ENCODE data around the gene PRXL2C. TPM values are rescaled to one million over a fixed set of nuclear protein-coding genes. Genes with fewer than 3 reads are reported as not detected.
A peak's percentile ranks its signal among the peaks of the same experiment; 100 is the strongest.

Gene PRXL2C
- 3.6 and 4.6 TPM in 2 replicates for total RNA-seq (2011; cell fraction: chromatin; rRNA removed; ENCODE audit: low replicate concordance)
- 3.3 and 4.3 TPM in 2 replicates for total RNA-seq (2011; cell fraction: nucleolus; rRNA removed)
- total RNA-seq (2011; cell fraction: nucleoplasm; rRNA removed): 4.8 and 7.6 TPM in 2 replicates
- total RNA-seq (2014; rRNA removed) (10.6 and 12.0 TPM in 2 replicates), total RNA-seq (2014; rRNA removed; fragmentation: Illumina TruSeq; extraction: Trizol) (14.6 and 14.7 TPM in 2 replicates), total RNA-seq (2015; rRNA removed; fragmentation: Illumina TruSeq; extraction: Trizol) (14.1 and 15.3 TPM in 2 replicates), total RNA-seq (2021) (13.4 and 15.2 TPM in 2 replicates), polyA plus RNA-seq (2011; rRNA removed) (9.9 and 13.6 TPM in 2 replicates), polyA plus RNA-seq (2014; fragmentation: Illumina TruSeq; extraction: Trizol) (9.0 and 9.3 TPM in 2 replicates), polyA plus RNA-seq (2014; fragmentation: Nextera tagmentation; extraction: Ambion mirVana) (1 to 10 TPM; 3.6 to 3.7 TPM), polyA plus RNA-seq (2014; rRNA removed) (8.1 and 8.9 TPM in 2 replicates), polyA minus RNA-seq (2011; rRNA and poly(A)+ RNA removed) (6.2 and 7.3 TPM in 2 replicates), Bru-seq, nascent RNA (percentile 67 among the genes with signal in this experiment), BruChase-seq, experiment 1, labeled RNA remaining after a 2-hour chase (percentile 64 among the genes with signal in this experiment), BruChase-seq, experiment 2, labeled RNA remaining after a 6-hour chase (percentile 67 among the genes with signal in this experiment)
- 4.1 and 5.5 TPM in 2 replicates for polyA plus RNA-seq (2011; cell fraction: cytosol; rRNA removed)
- polyA plus RNA-seq (2011; cell fraction: nucleus; rRNA removed): 2.7 and 3.9 TPM in 2 replicates
- polyA plus RNA-seq (2012): 5.9 and 8.8 TPM in 2 replicates
- 5.8 and 5.9 TPM in 2 replicates for polyA minus RNA-seq (2011; cell fraction: cytosol; rRNA and poly(A)+ RNA removed)
- polyA minus RNA-seq (2011; cell fraction: nucleus; rRNA and poly(A)+ RNA removed): 3.3 and 3.5 TPM in 2 replicates
- long read RNA-seq, experiment 1, transcript PRXL2C-201 (6 exons, 2,863 nt): major isoform, 25 of 58 reads
- long read RNA-seq, experiment 1, partial matches to known transcripts: 9 of 58 reads
- long read RNA-seq, experiment 1, other reads (novel, unspliced or antisense): 24 of 58 reads
- long read RNA-seq, experiment 2, transcript PRXL2C-201 (6 exons, 2,863 nt): major isoform, 9 of 27 reads
- long read RNA-seq, experiment 2, partial matches to known transcripts: 7 of 27 reads
- long read RNA-seq, experiment 2, other reads (novel, unspliced or antisense): 11 of 27 reads
- long read RNA-seq, experiment 3, transcript PRXL2C-201 (6 exons, 2,863 nt): major isoform, 16 of 32 reads
- long read RNA-seq, experiment 3, partial matches to known transcripts: 2 of 32 reads
- long read RNA-seq, experiment 3, other reads (novel, unspliced or antisense): 14 of 32 reads

GRCh38 chr9:96655198-96655851 lies at the start of gene PRXL2C:
PRXL2C (minus strand) TSS chr9:96655317; CDS start chr9:96655281, 36 bp downstream.
- ATAC-seq: peak; percentile 90
- ChIA-PET CTCF (ENCODE audit: low intra/inter-chr PET ratio) (no interaction called here), POLR2A (interaction anchor here (0.6 to 1.6 kb wide), 7 partner anchors 12 to 239 kb away, joined by 3 to 5 read pairs (median 4); no protein-coding TSS in a partner anchor)
- Histone ChIP-seq H3K36me3 (ENCODE audit: control insufficient read depth, insufficient read depth, low read length) (peaks cover 18% of the 10 kb centered on the region; the same call in 2 of the 3 replicates), H4K20me1 (replicated peaks; ENCODE audit: control insufficient read depth, insufficient read depth, low read length) (no peaks in the 10 kb centered on the region), H3K27ac (ENCODE audit: extremely low read depth, low read depth, low read length) (peak within 1 kb of the TSS; percentile 76), H3K4me3 (peak within 1 kb of the TSS; percentile 70), H3K79me2 (ENCODE audit: control insufficient read depth, insufficient read depth, low read length) (no peaks in the 10 kb centered on the region; the same call in 2 of the 3 replicates), H3K9me3 (replicated peaks; ENCODE audit: control insufficient read depth, insufficient read depth, low read depth, low read length) (no peaks in the 10 kb centered on the region), H3K4me1 (replicated peaks in 1 of 2; ENCODE audit: control insufficient read depth in 2 of 2, insufficient read depth in 2 of 2, low read length in 2 of 2) (peaks cover 5 to 12% of the 10 kb centered on the region in 2 experiments; a peak in 4 of 5 replicates), H3K9ac (ENCODE audit: insufficient read depth in 1 of 2, low read depth in 2 of 2, low read length in 2 of 2) (peak within 1 kb of the TSS; percentile 80 to 95), H3K27me3 (ENCODE audit: control insufficient read depth in 2 of 2, insufficient read depth in 2 of 2, low read length in 2 of 2) (no peaks in the 10 kb centered on the region; a peak in 1 of 5 replicates), H2AFZ (ENCODE audit: low read depth, low read length) (peak within 1 kb of the TSS; percentile 95), H3K4me2 (ENCODE audit: insufficient read depth, low read length) (peak within 1 kb of the TSS; percentile 91), H3K9me1 (ENCODE audit: control insufficient read depth, insufficient read depth, low read length) (no peaks in the 10 kb centered on the region)
- in situ Hi-C loops (cut with MboI) (loop anchor here (25.0 kb wide), 1 partner anchor 218 kb away; no protein-coding TSS in a partner anchor), intact Hi-C loops (cut with micrococcal nuclease) (loop anchor here (10.0 kb wide), 1 partner anchor 61 kb away; no protein-coding TSS in a partner anchor)
- FAIRE-seq: no peak
- DNase-seq (ENCODE audit: extremely low read depth in 1 of 4, low spot score in 3 of 4): peak; percentile 84 to 87 (median 86)
- 1% methylated on average over 26 of the region's 57 CpGs for WGBS (ENCODE audit: insufficient coverage, low coverage, missing lambda C conversion rate)
- no TSS peak for BruUV-seq (replicated peaks)
- no peak for TF ChIP-seq DMBX1 (CRISPR knock-in tag; IDR thresholded peaks at IDR 0.05; ENCODE audit: borderline replicate concordance)
- peak; percentile 59 for TF ChIP-seq SMARCE1 (IDR thresholded peaks at IDR 0.05)
- no peak for TF ChIP-seq TFAP4 (CRISPR knock-in tag; IDR thresholded peaks at IDR 0.05; ENCODE audit: borderline replicate concordance)
- TF ChIP-seq CHD2 (IDR thresholded peaks at IDR 0.05; ENCODE audit: low read depth, low read length): no peak
- no peak for TF ChIP-seq SOX6 (IDR thresholded peaks at IDR 0.05)
- TF ChIP-seq BACH1 (tag; IDR thresholded peaks at IDR 0.05): no peak
- no peak; the same call in 1 of the 2 replicates for TF ChIP-seq SAFB (IDR thresholded peaks at IDR 0.05; ENCODE audit: borderline replicate concordance, low read depth, low read length)
- no peak for TF ChIP-seq CEBPG (CRISPR knock-in tag; IDR thresholded peaks at IDR 0.05)
- no peak for TF ChIP-seq CEBPG (tag; conservative IDR thresholded peaks at IDR 0.05 in 1 of 2, IDR thresholded peaks at IDR 0.05 in 1 of 2)
- TF ChIP-seq KLF16 (IDR thresholded peaks at IDR 0.05): no peak
- TF ChIP-seq MIER1 (IDR thresholded peaks at IDR 0.05; ENCODE audit: low read depth): peak; percentile 45; the same call in 1 of the 2 replicates
- TF ChIP-seq ZNF316 (IDR thresholded peaks at IDR 0.05): peak; percentile 27; the same call in 1 of the 2 replicates
- TF ChIP-seq EP300 (IDR thresholded peaks at IDR 0.05; ENCODE audit: low read length): no peak
- TF ChIP-seq ARHGAP35 (IDR thresholded peaks at IDR 0.05; ENCODE audit: partially characterized antibody): no peak
- TF ChIP-seq ZNF398 (CRISPR knock-in tag; IDR thresholded peaks at IDR 0.05): no peak
